ENCODE measurements around the gene RALGAPA2.
"Not testable (repeated sequence)": the region's sequence is repeated elsewhere in the genome, so short reads cannot be mapped to it uniquely, and the experiment has no call there.

Gene RALGAPA2

GRCh38 chr20:20359628-20360027 is 352.8 kb downstream of the RALGAPA2 start:
- H3K36me3 Mint-ChIP-seq (ENCODE audit: low read depth), result no peaks in the 10 kb centered on the region

GRCh38 chr20:20358801-20359200 is 353.6 kb downstream of the RALGAPA2 start:
- Mint-ChIP-seq H3K27ac (no peak overlapping the region), H3K4me3 (no peak overlapping the region), H3K36me3 (ENCODE audit: low read depth) (no peaks in the 10 kb centered on the region), H3K9me3 (peaks cover 11% of the 10 kb centered on the region), H3K27me3 (ENCODE audit: low read depth) (peaks cover 40% of the 10 kb centered on the region), H3K4me1 (ENCODE audit: low read depth) (peaks cover 6% of the 10 kb centered on the region)
- DNase-seq (ENCODE audit: low spot score), result no peak

More at GRCh38 chr20:20359628-20360027, 352.8 kb downstream of the RALGAPA2 start:
- Mint-ChIP-seq H3K4me1 (ENCODE audit: low read depth) (peaks cover 6% of the 10 kb centered on the region), H3K9me3 (peaks cover 3% of the 10 kb centered on the region), H3K27ac (no peak overlapping the region), H3K4me3 (no peak overlapping the region), H3K27me3 (ENCODE audit: low read depth) (peaks cover 44% of the 10 kb centered on the region)
- no peak for DNase-seq (ENCODE audit: low spot score)

DNA sequence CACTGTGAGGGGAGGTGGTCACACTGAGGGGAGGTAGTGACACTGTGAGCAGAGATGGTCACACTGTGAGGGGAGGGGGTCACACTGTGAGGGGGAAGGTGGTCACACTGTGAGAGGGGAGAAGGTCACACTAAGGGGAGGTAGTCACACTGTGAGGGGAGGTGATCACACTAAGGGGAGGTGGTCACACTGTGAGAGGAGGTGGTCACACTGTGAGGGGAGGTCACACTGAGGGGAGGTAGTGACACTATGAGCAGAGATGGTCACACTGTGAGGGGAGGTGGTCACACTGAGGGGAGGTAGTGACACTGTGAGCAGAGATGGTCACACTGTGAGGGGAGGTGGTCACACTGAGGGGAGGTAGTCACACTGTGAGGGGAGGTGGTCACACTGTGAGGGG is 356.9 kb downstream of the RALGAPA2 start:
- Mint-ChIP-seq H3K27me3 (ENCODE audit: low read depth) (peaks cover 10% of the 10 kb centered on the region), H3K9me3 (peaks cover 11% of the 10 kb centered on the region)
- not testable (repeated sequence) for DNase-seq (ENCODE audit: low spot score); H3K4me3 Mint-ChIP-seq; H3K27ac Mint-ChIP-seq; H3K36me3 Mint-ChIP-seq (ENCODE audit: low read depth); H3K4me1 Mint-ChIP-seq (ENCODE audit: low read depth)

GRCh38 chr20:20353576-20353975 is 358.9 kb downstream of the RALGAPA2 start:
- H3K4me1 Mint-ChIP-seq (ENCODE audit: low read depth), result no peaks in the 10 kb centered on the region
- no peak overlapping the region for H3K4me3 Mint-ChIP-seq
- peaks cover 3% of the 10 kb centered on the region for H3K27me3 Mint-ChIP-seq (ENCODE audit: low read depth)
- H3K36me3 Mint-ChIP-seq (ENCODE audit: low read depth), result no peaks in the 10 kb centered on the region
- no peak overlapping the region for H3K27ac Mint-ChIP-seq
- DNase-seq (ENCODE audit: low spot score), result no peak
- H3K9me3 Mint-ChIP-seq, result peaks cover 11% of the 10 kb centered on the region

GRCh38 chr20:20344476-20344875 is 368.0 kb downstream of the RALGAPA2 start:
- H3K4me1 Mint-ChIP-seq (ENCODE audit: low read depth), result no peaks in the 10 kb centered on the region
- no peaks in the 10 kb centered on the region for H3K27me3 Mint-ChIP-seq (ENCODE audit: low read depth)
- no peaks in the 10 kb centered on the region for H3K9me3 Mint-ChIP-seq
- no peak overlapping the region for H3K4me3 Mint-ChIP-seq
- H3K27ac Mint-ChIP-seq, result no peak overlapping the region
- no peaks in the 10 kb centered on the region for H3K36me3 Mint-ChIP-seq (ENCODE audit: low read depth)
- no peak for DNase-seq (ENCODE audit: low spot score)

- Mint-ChIP-seq H3K9me3 (no peaks in the 10 kb centered on the region), H3K27me3 (ENCODE audit: low read depth) (no peaks in the 10 kb centered on the region), H3K4me3 (no peak overlapping the region), H3K4me1 (ENCODE audit: low read depth) (no peaks in the 10 kb centered on the region), H3K36me3 (ENCODE audit: low read depth) (no peaks in the 10 kb centered on the region), H3K27ac (no peak overlapping the region)
- DNase-seq (ENCODE audit: low spot score), result no peak
Observed at GRCh38 chr20:20343932-20344331, 368.5 kb downstream of the RALGAPA2 start.

All from T-helper 2 cell treated with Interferon-gamma antibody and Interleukin-4, amounts not matched to agents 5 μg/mL and 100 μg/mL, for 36 hours (primary cell).